Liver (tissue), 3 donors: Measurements from ENCODE around the gene MAP3K21.

Experiments
- EGR1 ChIP-seq, 2 donors: IDR thresholded peaks; 2 replicates each; pipeline ENCODE4 v1.6.1; 2016 to 2018; ENCODE audit warnings: antibody characterized with exemption in 2 of 2, low read depth in 2 of 2
- FOXA1 ChIP-seq: IDR thresholded peaks from 2 replicates; pipeline ENCODE4 v1.6.1; 2016; ENCODE audit warnings: antibody characterized with exemption
- GABPA ChIP-seq, 2 donors: IDR thresholded peaks in 1 of 2; conservative IDR thresholded peaks in 1 of 2; 2 replicates each; pipeline ENCODE4 v1.6.1; 2016; ENCODE audit warnings: antibody characterized with exemption in 2 of 2, mild to moderate bottlenecking in 1 of 2, moderate library complexity in 1 of 2
- HNF4G ChIP-seq: IDR thresholded peaks from 2 replicates; pipeline ENCODE4 v1.6.1; 2016; ENCODE audit warnings: antibody characterized with exemption
- JUND ChIP-seq, 2 donors: IDR thresholded peaks; 2 replicates each; pipeline ENCODE4 v1.6.1; 2016; ENCODE audit warnings: antibody characterized with exemption in 2 of 2
- RAD21 ChIP-seq, 2 donors: IDR thresholded peaks; 2 replicates each; pipeline ENCODE4 v1.6.1; 2016; ENCODE audit warnings: antibody characterized with exemption in 2 of 2, mild to moderate bottlenecking in 2 of 2
- RXRA ChIP-seq, 2 donors: IDR thresholded peaks; 2 replicates each; pipeline ENCODE4 v1.6.1; 2017 to 2018; ENCODE audit warnings: antibody characterized with exemption in 2 of 2, mild to moderate bottlenecking in 1 of 2
- TAF1 ChIP-seq: conservative IDR thresholded peaks from 2 replicates; pipeline ENCODE4 v1.6.1; 2016; ENCODE audit warnings: antibody characterized with exemption, mild to moderate bottlenecking
- YY1 ChIP-seq: IDR thresholded peaks from 2 replicates; pipeline ENCODE4 v1.6.1; 2016; ENCODE audit warnings: antibody characterized with exemption, mild to moderate bottlenecking
- TF ChIP-seq, protein P1 (sequence below): IDR thresholded peaks from 2 replicates; pipeline ENCODE4 v1.6.1; 2016; ENCODE audit warnings: antibody characterized with exemption
- TF ChIP-seq, protein P2 (sequence below): fragments of 150-350 bp; IDR thresholded peaks from 2 replicates; pipeline ENCODE4 v1.5.1; 2017; ENCODE audit warnings: improper control_type of control experiment, low read depth, low read length; ENCODE audit not compliant: missing input control
- TF ChIP-seq, protein P3 (sequence below): IDR thresholded peaks from 2 replicates; pipeline ENCODE4 v1.6.1; 2016; ENCODE audit warnings: antibody characterized with exemption
- TF ChIP-seq, protein P4 (sequence below): IDR thresholded peaks from 2 replicates; pipeline ENCODE4 v1.6.1; 2016; ENCODE audit warnings: antibody characterized with exemption
- donor health status: healthy.
- donor health status: healthy.

DNA sequence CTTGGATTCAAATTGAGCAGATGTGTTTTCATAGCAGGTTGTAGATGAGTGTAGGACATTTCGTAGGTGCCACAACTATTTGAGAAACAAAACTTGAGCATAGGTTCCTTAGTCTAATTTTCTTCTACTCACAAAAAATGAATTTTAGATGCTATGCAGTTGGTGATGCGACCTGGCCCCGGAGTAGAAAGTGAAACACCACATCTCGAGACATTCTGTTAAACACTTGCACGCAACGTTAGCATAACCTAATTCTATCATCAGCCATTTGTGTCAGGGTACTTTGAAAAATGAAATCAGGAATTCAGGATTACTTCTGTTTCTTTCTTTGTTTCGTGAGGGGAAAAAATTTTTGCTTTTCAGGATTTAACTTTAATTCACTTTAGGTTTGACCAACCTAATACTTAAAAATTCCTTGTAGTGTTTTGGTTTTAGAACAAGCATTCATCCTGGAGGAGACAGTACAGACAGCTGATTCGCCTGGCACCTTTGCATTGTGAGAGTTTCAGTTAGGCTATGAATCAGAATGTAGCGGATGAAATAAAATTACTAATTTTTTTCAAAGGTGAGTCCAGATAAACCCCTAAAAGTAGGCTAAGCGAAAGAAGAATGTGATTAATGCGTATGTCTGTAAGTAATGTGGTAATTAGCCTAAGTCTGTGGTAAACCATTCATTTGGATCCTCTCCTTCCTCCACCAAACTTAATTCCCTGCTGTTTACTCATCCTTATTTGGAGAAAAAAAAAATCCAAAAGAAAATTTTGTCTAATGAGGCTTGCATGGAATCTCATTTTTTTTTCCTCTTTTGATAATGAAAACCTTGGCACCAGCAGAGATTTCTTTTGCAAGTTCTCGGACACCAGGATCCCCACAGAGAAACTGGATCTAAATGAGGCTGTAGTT, 44.9 kb downstream of the MAP3K21 start:
- TF ChIP-seq, protein P1, sequence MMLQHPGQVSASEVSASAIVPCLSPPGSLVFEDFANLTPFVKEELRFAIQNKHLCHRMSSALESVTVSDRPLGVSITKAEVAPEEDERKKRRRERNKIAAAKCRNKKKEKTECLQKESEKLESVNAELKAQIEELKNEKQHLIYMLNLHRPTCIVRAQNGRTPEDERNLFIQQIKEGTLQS, result no peak
- TF ChIP-seq, protein P2, sequence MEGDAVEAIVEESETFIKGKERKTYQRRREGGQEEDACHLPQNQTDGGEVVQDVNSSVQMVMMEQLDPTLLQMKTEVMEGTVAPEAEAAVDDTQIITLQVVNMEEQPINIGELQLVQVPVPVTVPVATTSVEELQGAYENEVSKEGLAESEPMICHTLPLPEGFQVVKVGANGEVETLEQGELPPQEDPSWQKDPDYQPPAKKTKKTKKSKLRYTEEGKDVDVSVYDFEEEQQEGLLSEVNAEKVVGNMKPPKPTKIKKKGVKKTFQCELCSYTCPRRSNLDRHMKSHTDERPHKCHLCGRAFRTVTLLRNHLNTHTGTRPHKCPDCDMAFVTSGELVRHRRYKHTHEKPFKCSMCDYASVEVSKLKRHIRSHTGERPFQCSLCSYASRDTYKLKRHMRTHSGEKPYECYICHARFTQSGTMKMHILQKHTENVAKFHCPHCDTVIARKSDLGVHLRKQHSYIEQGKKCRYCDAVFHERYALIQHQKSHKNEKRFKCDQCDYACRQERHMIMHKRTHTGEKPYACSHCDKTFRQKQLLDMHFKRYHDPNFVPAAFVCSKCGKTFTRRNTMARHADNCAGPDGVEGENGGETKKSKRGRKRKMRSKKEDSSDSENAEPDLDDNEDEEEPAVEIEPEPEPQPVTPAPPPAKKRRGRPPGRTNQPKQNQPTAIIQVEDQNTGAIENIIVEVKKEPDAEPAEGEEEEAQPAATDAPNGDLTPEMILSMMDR, result no peak
- TF ChIP-seq, protein P3, sequence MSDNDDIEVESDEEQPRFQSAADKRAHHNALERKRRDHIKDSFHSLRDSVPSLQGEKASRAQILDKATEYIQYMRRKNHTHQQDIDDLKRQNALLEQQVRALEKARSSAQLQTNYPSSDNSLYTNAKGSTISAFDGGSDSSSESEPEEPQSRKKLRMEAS, result no peak
- no peak for TF ChIP-seq RAD21 (IDR thresholded peaks at IDR 0.05)
- no peak for TF ChIP-seq YY1
- TF ChIP-seq, protein P4, sequence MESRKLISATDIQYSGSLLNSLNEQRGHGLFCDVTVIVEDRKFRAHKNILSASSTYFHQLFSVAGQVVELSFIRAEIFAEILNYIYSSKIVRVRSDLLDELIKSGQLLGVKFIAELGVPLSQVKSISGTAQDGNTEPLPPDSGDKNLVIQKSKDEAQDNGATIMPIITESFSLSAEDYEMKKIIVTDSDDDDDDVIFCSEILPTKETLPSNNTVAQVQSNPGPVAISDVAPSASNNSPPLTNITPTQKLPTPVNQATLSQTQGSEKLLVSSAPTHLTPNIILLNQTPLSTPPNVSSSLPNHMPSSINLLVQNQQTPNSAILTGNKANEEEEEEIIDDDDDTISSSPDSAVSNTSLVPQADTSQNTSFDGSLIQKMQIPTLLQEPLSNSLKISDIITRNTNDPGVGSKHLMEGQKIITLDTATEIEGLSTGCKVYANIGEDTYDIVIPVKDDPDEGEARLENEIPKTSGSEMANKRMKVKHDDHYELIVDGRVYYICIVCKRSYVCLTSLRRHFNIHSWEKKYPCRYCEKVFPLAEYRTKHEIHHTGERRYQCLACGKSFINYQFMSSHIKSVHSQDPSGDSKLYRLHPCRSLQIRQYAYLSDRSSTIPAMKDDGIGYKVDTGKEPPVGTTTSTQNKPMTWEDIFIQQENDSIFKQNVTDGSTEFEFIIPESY, result no peak
- no peak for TF ChIP-seq JUND (IDR thresholded peaks at IDR 0.05)
- no peak for TF ChIP-seq GABPA (IDR thresholded peaks at IDR 0.05 in 1 of 2, conservative IDR thresholded peaks at IDR 0.05 in 1 of 2)
- no peak for TF ChIP-seq TAF1
- no peak for TF ChIP-seq RXRA (IDR thresholded peaks at IDR 0.05)
- TF ChIP-seq EGR1 (IDR thresholded peaks at IDR 0.05; ENCODE audit: low read depth in 2 of 2), result no peak
- no peak for TF ChIP-seq HNF4G
- no peak for TF ChIP-seq FOXA1
